Mammary epithelial cell (primary cell): ENCODE data around the gene DOK6.

Experiments used
- EZH2 ChIP-seq: IDR thresholded peaks from 2 replicates; pipeline ENCODE4 v1.6.1; 2012; ENCODE audit warnings: low read length, inconsistent platforms, borderline replicate concordance
- TF ChIP-seq, protein P1 (sequence below), 2 donors: IDR thresholded peaks in 1 of 2; conservative IDR thresholded peaks in 1 of 2; 2 replicates each; pipeline ENCODE4 v1.5.1; 2011 to 2012; ENCODE audit warnings: inconsistent platforms in 2 of 2, low read length in 2 of 2, mild to moderate bottlenecking in 2 of 2, control low read depth in 1 of 2, low read depth in 1 of 2; ENCODE audit not compliant: insufficient read depth in 1 of 2; ENCODE audit errors: extremely low read depth in 1 of 2

- TF ChIP-seq, protein P1, sequence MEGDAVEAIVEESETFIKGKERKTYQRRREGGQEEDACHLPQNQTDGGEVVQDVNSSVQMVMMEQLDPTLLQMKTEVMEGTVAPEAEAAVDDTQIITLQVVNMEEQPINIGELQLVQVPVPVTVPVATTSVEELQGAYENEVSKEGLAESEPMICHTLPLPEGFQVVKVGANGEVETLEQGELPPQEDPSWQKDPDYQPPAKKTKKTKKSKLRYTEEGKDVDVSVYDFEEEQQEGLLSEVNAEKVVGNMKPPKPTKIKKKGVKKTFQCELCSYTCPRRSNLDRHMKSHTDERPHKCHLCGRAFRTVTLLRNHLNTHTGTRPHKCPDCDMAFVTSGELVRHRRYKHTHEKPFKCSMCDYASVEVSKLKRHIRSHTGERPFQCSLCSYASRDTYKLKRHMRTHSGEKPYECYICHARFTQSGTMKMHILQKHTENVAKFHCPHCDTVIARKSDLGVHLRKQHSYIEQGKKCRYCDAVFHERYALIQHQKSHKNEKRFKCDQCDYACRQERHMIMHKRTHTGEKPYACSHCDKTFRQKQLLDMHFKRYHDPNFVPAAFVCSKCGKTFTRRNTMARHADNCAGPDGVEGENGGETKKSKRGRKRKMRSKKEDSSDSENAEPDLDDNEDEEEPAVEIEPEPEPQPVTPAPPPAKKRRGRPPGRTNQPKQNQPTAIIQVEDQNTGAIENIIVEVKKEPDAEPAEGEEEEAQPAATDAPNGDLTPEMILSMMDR (conservative IDR thresholded peaks at IDR 0.05 in 1 of 2, IDR thresholded peaks at IDR 0.05 in 1 of 2; ENCODE audit: extremely low read depth in 1 of 2, insufficient read depth in 1 of 2, low read depth in 1 of 2, low read length in 2 of 2) = no peak
- TF ChIP-seq EZH2 = no peak
Observed at GRCh38 chr18:69586537-69586936, 185.8 kb downstream of the DOK6 start.
